Mammary epithelial cell (primary cell): Measurements from ENCODE around the gene CELF2.

Source experiments
- EZH2 ChIP-seq: IDR thresholded peaks from 2 replicates; pipeline ENCODE4 v1.6.1; 2012; ENCODE audit warnings: low read length, inconsistent platforms, borderline replicate concordance
- TF ChIP-seq, protein P1 (sequence below), 2 donors: IDR thresholded peaks in 1 of 2; conservative IDR thresholded peaks in 1 of 2; 2 replicates each; pipeline ENCODE4 v1.5.1; 2011 to 2012; ENCODE audit warnings: inconsistent platforms in 2 of 2, low read length in 2 of 2, mild to moderate bottlenecking in 2 of 2, control low read depth in 1 of 2, low read depth in 1 of 2; ENCODE audit not compliant: insufficient read depth in 1 of 2; ENCODE audit errors: extremely low read depth in 1 of 2

DNA sequence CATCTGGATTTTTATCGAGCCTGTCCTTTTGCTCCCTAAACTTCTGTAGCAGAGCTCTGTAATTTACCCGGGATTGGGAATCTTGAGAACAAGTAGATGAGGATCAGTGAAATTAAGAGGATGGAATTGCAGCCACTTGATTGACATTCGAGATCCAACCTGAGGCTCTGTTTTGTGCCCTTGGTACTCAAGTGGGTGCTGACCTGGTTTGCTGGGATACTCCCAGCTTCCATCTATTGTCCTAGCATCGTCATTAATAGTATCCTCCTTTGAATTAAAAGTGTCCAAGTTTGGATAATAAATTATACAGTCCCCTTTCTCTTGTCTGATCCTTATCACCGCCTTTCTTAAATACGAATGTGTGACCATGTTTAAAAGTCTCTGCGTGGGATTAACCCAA lies 17.1 kb downstream of the CELF2 start:
- TF ChIP-seq, protein P1, sequence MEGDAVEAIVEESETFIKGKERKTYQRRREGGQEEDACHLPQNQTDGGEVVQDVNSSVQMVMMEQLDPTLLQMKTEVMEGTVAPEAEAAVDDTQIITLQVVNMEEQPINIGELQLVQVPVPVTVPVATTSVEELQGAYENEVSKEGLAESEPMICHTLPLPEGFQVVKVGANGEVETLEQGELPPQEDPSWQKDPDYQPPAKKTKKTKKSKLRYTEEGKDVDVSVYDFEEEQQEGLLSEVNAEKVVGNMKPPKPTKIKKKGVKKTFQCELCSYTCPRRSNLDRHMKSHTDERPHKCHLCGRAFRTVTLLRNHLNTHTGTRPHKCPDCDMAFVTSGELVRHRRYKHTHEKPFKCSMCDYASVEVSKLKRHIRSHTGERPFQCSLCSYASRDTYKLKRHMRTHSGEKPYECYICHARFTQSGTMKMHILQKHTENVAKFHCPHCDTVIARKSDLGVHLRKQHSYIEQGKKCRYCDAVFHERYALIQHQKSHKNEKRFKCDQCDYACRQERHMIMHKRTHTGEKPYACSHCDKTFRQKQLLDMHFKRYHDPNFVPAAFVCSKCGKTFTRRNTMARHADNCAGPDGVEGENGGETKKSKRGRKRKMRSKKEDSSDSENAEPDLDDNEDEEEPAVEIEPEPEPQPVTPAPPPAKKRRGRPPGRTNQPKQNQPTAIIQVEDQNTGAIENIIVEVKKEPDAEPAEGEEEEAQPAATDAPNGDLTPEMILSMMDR (conservative IDR thresholded peaks at IDR 0.05 in 1 of 2, IDR thresholded peaks at IDR 0.05 in 1 of 2; ENCODE audit: extremely low read depth in 1 of 2, insufficient read depth in 1 of 2, low read depth in 1 of 2, low read length in 2 of 2) = no peak
- no peak for TF ChIP-seq EZH2
